NCI-H82 treated with DMSO at 0.1 percent for 48 hours (cell line): ENCODE data around the gene ARHGDIA.
A peak's percentile ranks its signal among the peaks of the same experiment; 100 is the strongest.

Experiments
- DNase-seq: peaks from one replicate; lab custom pipeline; 2025; ENCODE audit not compliant: unreplicated experiment; lab: John Stamatoyannopoulos, UW

ARHGDIA gene

GRCh38 chr17:81865733-81866439 is 5.3 kb downstream of the ARHGDIA start:
- DNase-seq: no peak

GRCh38 chr17:81865358-81865732 is 5.8 kb downstream of the ARHGDIA start:
- DNase-seq: no peak

GRCh38 chr17:81863833-81864768 is 7.0 kb downstream of the ARHGDIA start:
- DNase-seq: no peak

GRCh38 chr17:81863123-81863675 is 7.9 kb downstream of the ARHGDIA start:
- no peak for DNase-seq

- peak; percentile 99 for DNase-seq
Measured at GRCh38 chr17:81860756-81861568, 10.2 kb downstream of the ARHGDIA start.

- no peak for DNase-seq
Measured at GRCh38 chr17:81859906-81860755, 11.0 kb downstream of the ARHGDIA start, which contains the start of gene P4HB. P4HB (minus strand) TSS chr17:81860535; CDS start chr17:81860471, 64 bp downstream.

GRCh38 chr17:81858967-81859905 is 11.9 kb downstream of the ARHGDIA start:
- no peak for DNase-seq

GRCh38 chr17:81858170-81858966 is 12.8 kb downstream of the ARHGDIA start:
- no peak for DNase-seq

GRCh38 chr17:81854974-81855774 is 16.0 kb downstream of the ARHGDIA start:
- no peak for DNase-seq

GRCh38 chr17:81852237-81852636 is 18.9 kb downstream of the ARHGDIA start:
- DNase-seq: no peak

- no peak for DNase-seq
Measured at GRCh38 chr17:81851423-81851822, 19.7 kb downstream of the ARHGDIA start.

GRCh38 chr17:81849457-81849856 is 21.7 kb downstream of the ARHGDIA start:
- no peak for DNase-seq

GRCh38 chr17:81846743-81847689 is 24.1 kb downstream of the ARHGDIA start:
- DNase-seq: no peak

- no peak for DNase-seq
Measured at GRCh38 chr17:81845881-81846742, 25.0 kb downstream of the ARHGDIA start.

GRCh38 chr17:81845361-81845760 is 25.8 kb downstream of the ARHGDIA start:
- DNase-seq: no peak
